GM08714 (cell line): ENCODE data around the gene GSE1.

Experiments used
- H3K4me3 ChIP-seq: fragments of 200-500 bp; sonication (Bioruptor generic); 2 replicates; pipeline ENCODE4 v1.5.1; 2014; ENCODE audit warnings: mild to moderate bottlenecking, low read length, inconsistent platforms
- ZNF274 ChIP-seq: IDR thresholded peaks from 2 replicates; pipeline ENCODE4 v1.6.1; 2012; ENCODE audit warnings: mild to moderate bottlenecking, low read depth, low read length

Gene GSE1

DNA sequence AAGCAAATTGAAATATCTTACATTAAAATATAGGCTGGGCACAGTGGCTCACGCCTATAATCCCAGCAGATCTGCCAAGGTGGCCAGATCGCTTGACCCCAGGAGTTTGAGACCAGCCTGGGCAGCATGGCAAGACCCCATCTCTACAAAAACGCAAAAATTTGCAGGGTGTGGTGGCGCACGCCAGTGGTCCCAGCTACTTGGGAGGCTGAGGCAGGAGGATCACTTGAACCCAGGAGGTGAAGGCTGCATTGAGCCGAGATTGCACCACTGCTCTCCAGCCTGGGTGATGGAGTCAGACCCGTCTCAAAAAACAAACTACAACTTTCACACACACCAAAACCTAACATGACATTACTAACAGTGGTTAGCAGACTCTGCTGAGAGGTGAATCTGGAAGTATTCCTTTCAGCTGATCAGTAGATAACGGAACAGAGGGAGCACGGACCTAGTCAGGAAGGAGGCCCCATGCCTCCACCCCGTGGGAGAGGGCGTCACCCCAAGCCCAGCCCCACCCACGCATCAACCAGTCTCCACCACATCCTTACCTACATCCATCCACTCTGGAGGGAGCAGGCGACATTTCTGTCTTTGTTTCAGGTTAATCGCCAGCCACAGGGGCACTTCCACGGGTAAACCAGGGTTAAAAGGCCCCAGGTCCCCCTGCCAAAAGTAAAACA is 73.9 kb downstream of the GSE1 start:
- TF ChIP-seq ZNF274: no peak
- H3K4me3 ChIP-seq: peak overlapping the region; percentile 72; the same call in 1 of the 2 replicates

DNA sequence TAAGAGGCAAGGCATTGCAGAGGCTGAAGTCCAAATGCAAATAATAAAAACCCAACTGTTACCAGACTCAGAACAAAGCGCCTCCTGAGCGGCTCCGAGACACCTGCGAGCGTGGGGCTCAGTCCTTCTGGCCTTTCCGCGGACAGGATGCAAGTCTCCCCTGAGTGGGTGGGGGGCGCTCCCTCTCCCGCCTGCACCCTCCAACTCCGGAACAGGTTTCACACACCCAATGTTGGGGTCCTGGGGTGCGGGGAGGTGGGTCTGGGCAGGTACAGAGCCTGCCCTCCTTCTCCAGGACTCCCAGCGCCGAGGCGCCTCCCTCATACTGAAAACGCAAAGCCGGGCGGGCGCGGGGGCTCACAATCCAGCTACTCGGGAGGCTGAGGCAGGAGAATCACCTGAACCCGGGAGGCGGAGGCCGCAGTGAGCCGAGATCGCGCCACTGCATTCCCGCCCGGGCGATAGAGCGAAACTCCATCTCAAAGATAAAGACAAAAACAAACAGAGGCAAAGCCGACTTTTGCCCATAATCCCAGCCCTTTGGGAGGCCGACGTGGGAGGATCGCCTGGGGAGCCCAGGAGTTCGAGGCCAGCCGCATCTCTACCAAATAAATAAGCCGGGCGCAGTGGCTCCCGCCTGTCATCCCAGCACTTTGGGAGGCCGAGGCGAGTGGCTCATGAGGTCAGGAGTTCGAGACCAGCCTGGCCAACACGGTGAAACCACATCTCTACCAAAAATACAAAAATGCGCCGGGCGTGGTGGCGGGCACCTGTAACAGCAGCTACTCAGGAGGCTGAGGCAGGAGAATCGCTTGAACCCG is 74.7 kb downstream of the GSE1 start:
- peak overlapping the region; percentile 72 for H3K4me3 ChIP-seq
- no peak for TF ChIP-seq ZNF274

DNA sequence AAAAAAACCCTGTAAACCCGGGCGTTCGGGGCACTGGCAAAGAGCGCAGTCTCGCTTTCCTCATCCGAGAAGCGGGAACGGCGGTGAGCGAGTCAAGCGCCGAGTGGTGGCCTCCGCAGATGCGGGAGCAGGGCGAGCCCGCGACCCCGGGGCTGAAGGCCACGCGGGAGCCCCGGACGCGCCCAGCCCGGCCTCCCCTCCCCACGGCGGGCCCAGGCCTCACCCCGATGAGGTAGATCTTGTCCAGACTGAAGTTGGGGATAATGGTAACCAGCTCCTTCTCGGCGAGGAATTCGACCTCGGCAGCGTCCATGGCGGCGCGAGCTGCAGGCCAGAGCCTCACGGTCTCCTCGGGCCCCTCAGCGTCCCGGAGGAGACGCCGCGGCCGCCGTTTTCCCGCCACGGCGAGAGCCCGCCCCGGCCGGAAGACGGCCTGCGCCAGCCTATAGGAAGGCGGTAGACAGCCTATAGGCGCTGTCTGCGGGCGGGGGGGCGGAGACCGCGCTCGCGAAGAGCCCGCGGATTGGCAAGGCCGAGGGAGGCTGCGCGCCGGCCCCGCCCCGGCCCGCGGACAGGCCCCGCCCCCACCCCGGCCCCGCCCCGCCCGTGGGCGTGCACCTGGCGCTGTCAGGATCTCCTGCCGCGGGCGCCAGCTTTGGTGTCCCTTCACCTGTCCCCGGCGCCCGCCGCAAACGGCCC is 75.6 kb downstream of the GSE1 start, which contains the start of gene GINS2:
TSS of gene GINS2 (minus strand) at position 369 of the 699 bp plus-strand sequence. CDS start at position 313, 56 bp downstream.
- no peak for TF ChIP-seq ZNF274
- H3K4me3 ChIP-seq: peak within 1 kb of the TSS; percentile 72

DNA sequence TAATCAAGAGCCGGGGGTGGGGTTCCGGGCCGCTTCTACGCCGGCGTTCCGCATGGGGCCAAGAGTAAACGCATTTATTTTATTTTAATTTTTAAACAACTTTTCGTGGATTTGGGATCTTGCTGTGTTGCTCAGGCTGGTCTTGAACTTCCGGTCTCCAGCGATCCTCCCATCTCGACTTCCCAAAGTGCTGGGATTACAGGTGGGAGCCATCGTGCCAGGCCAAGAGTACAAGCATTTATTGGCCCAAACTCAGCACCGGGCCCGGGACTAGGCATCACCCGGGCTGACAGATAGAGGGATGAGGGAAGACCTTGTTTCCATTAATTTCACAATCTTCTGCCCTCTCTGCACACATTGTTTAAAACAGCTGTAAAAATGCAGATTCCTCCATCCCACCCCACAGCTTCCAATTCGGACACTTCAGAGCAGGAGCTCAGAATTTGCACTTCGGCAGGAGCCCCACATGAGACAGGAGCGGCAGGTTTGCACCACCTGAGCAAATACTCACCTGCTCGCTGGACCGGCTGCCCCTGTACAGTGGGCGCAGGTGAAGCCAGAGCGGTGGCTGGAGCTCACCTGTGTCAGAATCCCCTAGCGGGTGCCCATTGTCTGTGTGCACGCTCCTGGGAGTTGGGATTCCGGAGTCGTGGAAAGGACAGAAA is 76.3 kb downstream of the GSE1 start:
- H3K4me3 ChIP-seq: peak overlapping the region; percentile 56; the same call in 1 of the 2 replicates
- no peak for TF ChIP-seq ZNF274

DNA sequence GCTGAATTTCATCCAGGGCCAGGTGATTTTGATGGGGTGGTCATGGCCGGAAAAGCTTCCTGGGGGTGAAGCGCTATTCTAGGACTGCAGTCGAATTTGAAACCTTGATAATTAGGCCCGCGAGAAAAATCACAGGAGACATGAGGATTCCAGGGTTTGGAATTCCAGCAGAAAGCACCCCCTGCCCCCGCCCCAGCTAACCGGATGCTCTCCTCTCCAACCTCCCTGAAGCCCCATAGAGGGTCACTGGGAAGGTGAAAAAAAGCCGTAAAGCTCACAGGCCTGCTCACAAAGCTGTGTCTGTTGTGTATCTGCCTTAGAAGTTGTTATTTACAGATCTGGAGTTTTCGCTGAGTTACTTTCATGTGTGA is 76.8 kb downstream of the GSE1 start:
- no peak for TF ChIP-seq ZNF274
- H3K4me3 ChIP-seq: no peak overlapping the region

DNA sequence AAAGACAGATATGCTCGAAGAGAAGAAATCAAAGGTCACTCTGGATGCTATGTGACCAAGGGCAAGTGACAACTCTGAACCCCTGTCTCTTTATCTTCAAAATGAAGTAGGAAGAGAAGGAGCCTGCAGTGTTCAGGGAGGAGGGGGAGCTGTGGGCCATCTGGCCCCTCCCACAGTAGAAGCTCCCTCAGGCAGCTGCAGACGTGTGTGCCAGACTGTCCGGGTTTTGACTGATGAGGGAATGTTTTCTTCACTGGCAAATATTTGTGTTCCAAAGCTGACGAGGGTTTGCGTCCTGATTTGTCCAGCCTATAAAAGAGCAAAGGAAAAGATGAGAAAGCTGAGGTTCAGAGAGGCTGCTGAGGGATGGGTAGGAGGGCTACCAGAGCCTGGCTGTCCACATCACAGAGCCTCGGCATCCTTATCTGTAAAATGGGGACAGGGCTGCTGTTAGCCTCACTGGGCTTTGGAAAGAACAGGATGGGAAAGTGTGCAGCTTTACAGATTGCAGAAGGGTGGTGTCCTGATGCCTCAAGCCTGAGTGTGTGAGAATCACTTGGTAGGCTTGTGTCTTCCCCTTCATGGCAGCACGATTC is 77.4 kb downstream of the GSE1 start:
- no peak for TF ChIP-seq ZNF274

DNA sequence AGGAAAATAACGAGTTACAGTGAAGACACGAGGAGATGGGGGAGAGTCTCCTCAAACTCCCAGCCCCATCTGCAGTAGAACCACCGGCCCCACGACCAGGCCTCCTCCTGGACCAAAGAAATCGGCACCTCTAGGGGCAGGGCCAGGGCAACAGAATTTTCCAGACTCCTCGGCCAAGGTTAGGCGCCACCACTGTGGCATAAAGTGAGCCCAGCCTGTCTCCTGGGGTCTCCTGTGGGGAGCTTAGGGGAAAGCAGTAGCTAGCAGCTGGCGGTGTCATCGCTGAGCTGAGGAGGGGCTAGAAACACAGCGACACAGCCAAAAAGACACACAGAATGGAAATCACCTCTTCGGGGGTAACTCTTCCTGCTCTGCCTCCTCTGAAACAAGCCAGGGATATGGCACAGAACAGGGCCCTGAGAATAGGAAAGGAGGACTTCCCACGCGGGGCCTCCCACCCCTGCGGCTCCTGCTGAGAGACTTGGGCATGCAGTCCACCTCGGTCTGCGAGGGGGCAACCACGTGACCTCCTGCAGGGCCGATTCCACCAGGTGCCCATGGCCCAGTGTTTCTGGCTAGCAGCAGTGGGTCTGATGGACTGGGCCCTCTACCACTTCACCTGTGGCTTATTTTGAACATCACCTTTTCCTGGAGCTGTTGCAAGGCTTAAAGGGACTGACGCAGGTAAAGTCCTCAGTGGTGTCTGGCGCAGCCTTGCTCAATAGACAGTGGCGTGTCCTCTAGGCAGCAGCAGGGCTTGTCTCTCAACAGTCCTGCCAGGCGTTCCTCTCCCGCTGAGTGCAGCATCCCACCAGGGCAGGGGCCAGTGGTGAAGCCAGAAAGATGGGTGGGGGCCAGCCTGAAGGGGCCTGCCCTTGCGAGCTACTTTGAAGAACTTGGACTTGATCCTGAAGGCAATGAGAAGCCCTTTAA is 82.3 kb downstream of the GSE1 start:
- no peak overlapping the region for H3K4me3 ChIP-seq
- no peak for TF ChIP-seq ZNF274

More for the DNA sequence above, 77.4 kb downstream of the GSE1 start:
- H3K4me3 ChIP-seq: no peak overlapping the region

DNA sequence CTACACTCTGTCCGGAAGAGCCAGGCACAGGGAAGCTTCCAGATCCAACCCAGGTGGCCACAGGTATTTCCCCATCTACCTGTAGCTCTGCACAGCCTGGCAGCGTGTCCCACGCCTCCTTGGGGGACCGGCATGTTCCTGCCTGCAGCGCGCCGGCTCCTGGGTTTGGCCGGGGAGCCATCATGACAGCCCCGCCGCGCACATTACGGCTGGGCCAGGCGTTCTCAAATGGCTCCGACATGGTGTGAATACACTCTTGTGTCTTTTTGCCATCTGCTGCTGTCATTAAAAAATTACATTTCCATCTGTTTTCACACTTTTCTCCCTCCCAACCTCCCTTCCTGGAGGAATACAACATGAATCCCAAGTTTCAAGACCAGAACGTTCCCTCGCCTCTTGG is 83.7 kb downstream of the GSE1 start:
- H3K4me3 ChIP-seq: no peak overlapping the region
- TF ChIP-seq ZNF274: no peak

DNA sequence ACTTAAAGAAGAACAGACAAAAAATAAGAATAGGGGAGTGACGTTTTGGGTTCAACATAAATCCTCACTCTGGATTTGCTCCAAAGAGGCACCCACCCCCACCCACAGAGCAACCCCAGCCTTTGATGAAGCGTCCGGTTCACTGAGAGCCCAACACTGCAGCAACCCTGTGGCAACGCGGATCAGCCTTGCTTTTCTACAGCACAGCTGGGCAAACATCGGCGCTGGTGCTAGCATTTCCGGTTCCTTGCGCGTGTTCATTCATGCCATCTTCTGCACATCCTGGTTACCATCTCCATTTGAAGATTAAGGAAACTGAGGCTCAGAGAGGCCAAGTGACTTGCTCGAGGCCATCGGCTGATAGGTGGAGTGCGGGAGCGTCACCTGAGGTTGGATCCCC is 84.3 kb downstream of the GSE1 start:
- TF ChIP-seq ZNF274: no peak
- no peak overlapping the region for H3K4me3 ChIP-seq

DNA sequence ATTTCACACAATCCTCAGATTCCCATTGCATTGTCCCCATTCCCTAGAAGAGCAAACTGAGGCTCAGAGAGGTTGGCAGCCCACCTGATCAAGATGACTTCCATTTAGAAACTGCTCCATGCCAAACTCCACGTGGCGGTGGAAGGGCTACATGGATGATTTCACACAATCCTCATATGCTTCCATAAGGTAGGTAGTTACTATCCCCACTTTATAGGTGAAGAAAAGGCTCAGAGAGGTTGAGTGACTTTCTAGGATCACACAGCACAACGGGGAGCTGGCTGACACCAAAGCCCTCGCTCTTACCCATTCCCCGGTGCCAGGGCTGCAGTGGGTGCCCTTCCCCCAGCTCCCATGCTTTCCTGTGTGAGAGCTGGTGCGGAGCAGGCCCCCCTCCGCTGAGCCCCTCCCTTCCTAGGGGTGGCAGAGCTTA is 85.4 kb downstream of the GSE1 start:
- no peak for TF ChIP-seq ZNF274

DNA sequence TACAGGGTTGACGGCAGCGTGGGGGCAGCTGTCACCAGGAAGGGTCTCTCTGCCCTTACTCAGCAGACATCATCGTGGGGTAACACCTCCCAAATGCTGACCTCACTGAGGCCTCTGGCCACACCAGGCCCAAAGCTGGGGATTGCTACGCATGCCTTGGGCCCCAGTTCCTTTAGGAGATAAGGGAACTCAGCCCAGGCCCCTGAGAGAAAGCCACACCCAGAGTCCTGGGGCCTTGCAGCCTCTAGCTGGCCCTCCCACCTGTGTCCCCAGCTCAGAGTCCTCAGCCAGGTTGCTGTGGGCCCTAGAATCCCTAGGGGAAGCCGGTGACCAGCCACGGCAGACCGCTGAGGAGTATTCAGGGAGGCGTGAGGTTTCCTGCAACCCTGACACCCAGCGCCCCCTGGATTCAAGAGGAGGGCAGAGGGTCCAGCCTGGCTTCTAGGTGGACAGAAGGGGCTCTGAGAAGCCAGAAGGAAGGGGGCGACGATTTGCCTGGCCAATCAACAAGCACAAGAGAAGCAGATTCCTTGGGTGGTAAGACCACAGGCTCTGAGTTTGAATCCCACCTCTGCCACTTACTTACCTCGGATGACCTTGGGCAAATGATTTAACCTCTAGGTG is 85.9 kb downstream of the GSE1 start:
- no peak overlapping the region for H3K4me3 ChIP-seq
- no peak for TF ChIP-seq ZNF274

More for the DNA sequence above, 85.4 kb downstream of the GSE1 start:
- no peak overlapping the region for H3K4me3 ChIP-seq

DNA sequence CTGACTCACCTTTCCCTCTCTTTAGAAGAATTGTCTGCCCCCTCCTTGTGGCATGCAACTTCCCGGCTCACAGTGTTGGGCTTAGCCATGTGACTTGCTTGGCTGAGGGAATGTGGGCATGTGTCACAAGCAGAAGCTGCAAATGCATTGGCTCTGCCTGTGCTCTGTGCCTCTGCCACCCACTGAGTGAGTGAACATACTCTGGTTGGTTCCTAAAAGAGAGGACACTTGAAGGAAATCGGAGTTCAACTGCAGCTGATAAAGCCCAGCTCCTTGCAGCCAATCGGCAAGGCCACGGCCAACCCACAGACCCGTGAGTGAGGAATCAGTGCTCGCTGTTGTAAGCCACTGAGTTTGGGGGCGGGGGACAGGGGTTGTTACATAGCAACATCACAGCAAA is 86.5 kb downstream of the GSE1 start:
- TF ChIP-seq ZNF274: no peak
- no peak overlapping the region for H3K4me3 ChIP-seq

DNA sequence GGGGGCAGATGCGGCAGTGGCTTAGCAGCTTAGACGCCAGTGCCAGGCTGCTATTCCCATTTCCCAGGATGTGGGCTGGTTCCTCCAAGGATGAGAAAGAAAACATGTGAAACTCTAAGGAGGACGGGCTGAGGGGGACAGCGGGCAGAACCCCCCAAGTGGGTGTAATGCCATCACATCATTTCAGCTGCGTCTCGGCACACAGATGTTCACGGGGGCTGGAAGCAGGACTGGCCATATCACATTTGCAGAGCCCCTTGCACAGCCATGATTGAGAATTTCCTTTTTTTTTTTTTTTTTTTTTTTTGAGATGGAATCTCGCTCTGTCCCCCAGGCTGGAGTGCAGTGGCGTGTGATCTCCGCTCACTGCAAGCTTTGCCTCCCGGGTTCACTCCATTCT is 90.9 kb downstream of the GSE1 start:
- no peak overlapping the region for H3K4me3 ChIP-seq
- no peak for TF ChIP-seq ZNF274
